HS-5 (cell line): ENCODE data around the gene AFAP1.

Experiments used
- DNase-seq: peaks from one replicate; pipeline ENCODE4 v3.0.0-alpha.2; 2012; ENCODE audit warnings: low read depth

Gene AFAP1

DNA sequence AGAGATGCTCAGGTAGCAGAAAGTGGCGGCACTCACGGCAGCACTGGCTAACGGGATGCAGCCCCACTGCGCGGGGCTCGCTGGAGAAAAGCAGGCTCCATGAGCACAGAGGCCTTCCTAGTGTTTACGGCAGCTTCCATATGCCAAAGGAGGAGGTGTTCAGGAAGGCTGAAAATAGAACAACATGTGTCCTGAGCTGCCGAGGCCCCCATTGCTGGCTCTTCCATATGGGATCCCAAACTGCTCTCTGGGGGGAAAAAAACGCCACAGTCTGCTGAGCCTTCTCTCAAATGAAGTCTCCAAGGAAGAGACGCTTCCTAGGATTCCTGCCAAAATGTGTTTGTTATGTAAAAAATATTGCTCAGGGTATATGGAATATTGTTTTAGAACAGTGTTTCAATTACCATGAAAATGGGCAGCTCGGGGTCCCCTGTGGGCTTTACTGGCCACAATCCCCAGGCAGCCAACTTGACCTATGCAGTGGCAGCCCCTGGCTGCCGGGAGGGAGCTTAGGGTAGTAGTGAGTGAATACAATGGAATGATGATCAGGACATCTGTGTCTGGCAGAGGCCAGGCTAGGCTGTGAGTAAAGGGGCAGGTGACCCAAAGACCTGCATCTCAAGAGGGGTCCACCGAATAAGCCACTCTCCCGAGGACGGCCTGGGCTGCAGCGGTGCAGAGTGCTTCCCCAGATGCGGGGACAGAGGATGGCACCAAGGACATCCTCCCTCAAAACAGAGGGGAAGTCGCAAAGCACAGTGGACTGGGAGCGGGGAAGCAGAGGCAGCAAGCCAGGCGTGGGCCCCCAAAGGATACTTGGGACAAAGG, 170.1 kb downstream of the AFAP1 start:
- no peak for DNase-seq

DNA sequence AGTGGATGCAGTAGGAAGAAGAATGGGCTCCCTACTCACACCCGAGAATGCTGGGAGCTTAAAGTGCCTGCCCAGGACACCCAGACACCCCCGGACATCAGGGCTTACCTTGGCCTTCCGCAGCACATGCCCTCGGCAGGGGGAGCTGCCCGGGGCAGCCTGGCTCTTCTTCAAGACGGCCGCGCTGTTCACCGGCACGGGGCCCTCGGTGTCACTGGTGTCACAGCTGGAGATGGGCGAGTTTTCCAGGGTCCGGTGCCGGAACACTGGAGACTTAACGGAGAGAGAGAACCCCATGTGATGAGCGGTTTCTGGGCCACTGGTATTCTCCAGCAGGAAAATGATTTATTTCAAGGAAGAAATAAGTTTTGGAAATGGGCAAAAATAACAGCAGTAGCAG, 170.9 kb downstream of the AFAP1 start:
- DNase-seq: no peak

DNA sequence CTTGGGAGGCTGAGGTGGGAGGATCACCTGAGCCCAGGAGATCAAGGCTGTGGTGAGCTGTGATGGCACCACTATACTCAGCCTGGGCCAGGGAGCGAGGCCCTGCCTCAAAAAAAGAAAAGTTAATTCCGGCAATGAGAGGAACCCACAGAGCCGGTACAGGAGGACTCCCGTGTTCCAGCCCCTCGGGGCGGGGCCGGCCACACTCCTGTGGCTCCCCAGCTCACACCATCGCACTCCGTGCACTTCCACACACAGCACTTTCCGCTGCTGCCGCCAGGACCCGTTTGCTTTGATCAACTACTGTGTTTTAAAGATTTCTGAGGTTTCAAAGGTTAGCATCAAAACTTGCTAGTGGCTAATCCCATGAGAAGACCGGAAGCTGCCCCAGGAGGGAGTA, 171.7 kb downstream of the AFAP1 start:
- DNase-seq: no peak

DNA sequence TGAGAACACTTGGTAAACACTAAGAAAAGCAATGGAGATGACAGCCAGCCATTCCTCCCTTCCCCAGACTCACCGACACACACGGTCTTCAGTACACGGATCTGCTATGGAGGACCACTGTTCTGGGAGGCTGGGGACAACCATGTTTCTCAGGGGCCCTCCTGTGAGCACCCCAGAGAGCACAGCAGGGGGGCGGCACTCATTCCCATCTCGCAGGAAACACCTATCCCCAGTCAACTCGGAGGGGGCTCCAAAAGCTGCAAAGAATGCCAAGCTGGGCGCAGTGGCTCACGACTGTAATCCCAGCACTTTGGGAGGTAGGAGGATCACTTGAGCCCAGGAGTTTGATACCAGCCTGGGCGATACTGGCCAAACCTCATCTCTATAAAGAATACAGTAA, 172.1 kb downstream of the AFAP1 start:
- DNase-seq: no peak

DNA sequence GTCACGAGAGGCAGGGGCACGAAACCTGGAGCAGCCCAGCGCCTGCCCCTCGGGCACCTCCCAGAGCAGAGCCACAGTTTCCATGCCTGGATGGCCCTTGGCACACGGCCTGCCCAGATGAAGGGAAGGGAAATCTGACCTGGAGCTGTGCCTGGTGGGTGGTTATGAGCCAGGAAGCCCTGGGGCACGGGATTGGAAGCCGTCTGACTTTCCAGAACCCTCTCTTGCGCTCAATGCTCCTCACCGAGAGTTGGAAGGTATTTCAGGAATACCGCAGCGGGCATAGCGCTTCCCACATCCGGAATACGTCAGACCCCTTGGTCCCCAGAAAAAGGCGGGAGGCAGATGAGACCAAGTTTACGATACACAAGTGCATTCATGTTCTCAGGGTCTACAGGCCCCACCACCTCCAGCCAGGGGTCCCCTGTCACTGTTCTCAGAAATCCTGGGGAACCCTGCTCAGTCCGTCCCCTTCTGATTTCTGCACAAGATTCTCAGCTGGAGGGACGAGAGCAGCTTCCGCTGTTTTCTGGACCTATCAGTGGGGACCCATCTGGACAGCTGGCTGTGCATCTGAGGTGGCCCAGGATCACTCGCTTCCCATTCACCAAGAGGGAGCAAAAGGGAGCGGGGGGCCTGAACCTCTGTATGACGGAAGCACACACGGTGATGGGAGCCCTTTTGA, 172.9 kb downstream of the AFAP1 start:
- no peak for DNase-seq

DNA sequence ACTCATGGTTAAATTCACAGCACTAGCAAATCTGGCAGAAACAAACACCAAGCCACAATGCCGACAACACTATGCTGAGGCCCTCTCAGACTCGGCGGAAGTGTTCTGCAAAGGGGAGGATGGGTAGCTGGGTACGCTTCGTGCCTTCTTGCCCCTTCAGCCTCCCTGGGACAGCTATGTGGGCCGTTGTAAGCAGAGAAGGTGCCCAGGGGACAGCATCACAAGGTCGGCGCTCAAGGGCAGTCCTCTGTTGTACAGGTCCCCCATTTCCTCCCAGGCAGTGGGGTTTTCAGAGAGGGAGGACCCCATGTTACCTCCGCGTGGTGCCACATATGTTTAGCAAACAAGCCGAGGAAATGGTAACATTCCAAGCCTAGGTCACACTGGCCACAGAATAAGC, 173.6 kb downstream of the AFAP1 start:
- no peak for DNase-seq

DNA sequence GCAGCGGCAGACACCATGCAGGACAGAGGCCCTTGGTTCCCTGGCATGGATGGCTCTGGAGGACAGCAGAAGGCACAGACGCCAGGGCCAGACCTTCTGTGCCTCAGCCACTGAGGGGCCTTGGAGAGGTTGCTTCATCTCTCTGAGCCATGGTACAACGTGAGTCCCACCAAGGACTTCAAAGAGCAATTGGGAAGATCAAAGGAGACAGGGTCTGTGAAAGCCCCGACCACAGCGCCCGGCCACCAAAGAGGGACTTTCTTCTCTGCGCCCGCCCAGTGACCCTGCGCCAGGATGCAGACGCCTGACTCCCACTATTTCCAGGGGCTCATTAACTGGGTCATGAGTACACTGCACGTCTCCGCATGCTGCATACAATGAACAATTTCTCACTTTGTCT, 174.0 kb downstream of the AFAP1 start:
- no peak for DNase-seq

DNA sequence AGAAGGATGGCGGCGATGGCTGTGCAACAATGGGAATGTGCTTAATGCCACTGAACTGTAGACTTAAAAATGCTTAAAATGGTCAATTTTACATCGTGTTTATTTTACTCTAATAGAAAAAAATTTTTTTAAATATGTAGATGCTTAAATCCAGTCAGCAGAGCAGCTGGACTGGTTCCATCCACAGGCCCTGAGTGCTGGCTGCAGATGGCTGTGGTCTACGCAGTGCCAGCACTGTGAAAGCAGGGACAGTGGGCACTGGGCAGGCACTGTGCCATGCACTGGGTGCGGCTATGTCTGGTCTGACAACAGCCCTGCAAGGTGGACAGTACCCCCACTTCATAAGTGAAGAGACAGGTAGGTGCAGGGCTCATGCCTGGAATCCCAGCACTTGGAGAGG, 175.2 kb downstream of the AFAP1 start:
- no peak for DNase-seq

DNA sequence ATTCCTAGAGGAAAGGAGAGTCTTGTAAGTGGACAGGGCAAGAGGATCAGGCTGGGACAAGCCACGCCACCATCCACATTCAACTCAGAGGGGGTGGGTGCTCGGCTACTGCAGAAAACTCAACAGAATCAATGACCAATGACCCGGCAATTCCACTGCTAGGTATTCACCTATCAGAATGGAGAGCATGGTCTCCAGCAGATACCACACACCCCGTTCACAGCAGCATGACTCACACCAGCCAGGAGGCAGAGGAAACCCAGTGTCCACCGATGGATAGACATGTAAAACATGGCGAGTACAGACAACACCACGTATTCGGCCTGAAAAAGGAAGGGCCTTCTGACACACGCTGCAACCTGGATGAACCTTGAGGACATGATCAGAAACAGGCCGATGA, 175.9 kb downstream of the AFAP1 start:
- DNase-seq: peak; percentile 34

DNA sequence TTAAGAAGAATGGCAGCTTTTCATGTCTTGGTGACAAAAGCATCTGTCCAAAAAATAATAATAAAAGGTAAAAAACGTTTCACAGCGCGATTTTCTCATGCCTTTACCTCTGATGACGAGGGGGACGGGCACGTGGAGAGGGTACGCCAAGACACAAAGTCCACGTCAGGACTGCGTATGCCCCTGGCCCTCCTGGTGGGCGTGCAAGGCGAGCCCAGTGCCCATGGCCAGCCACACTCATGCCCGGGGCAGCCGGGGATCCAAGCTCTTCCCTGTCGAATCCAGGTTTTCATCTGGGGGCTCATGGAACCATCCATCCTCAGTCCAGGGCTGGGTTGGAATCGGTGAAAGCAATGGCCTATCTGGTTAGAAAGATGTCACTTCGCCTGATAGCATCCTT, 176.6 kb downstream of the AFAP1 start:
- DNase-seq: no peak

DNA sequence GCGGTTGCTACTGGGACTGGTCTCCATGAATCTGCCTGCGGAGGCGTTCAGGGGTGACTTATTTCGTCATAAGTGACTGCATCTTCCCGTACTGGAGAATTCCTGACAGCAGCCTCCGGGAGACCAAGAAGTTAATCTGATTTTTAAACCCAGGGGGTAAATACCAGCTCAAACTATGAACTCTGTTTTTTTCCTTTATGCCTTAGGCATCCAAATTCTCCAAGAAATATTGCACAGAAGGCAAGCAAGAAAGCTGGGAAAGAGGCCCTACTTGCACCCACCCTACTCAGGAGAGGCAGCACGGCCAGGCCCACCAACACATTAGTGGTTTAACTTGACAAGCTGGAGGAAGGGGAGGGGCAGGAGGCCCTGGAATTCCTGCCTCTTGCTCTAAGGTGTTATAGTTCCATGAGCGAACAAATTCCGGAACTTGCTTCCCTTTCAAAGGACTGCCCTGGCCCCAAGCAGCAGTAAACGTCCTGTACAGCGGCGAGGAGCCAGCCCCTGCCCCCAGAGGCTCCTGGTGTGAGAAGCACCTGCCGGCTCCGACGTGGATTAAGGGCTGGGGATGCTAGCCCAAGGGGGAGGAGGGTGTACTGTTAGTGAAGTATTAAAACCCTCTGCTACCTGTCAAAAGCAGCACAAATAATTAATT, 177.2 kb downstream of the AFAP1 start:
- DNase-seq: no peak

DNA sequence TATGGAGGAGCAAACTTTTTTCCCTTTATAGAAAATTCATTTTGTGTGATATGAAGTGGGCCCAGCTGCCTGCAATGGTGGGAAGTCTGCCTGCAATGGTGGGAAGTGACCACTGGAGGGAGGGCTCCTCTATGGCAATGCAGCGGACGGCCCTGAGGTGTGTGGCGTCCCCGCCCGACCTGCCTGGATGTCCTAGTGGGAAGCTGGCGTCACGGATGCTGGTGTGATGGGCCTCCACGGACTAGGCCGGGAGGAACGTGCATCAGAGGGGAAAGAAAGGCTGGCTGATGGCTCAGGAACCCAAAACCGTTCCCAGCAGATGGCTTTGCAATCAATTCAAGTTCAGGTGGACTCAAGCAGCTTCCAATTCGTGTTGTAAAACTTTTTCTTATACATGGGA, 177.9 kb downstream of the AFAP1 start:
- DNase-seq: no peak

DNA sequence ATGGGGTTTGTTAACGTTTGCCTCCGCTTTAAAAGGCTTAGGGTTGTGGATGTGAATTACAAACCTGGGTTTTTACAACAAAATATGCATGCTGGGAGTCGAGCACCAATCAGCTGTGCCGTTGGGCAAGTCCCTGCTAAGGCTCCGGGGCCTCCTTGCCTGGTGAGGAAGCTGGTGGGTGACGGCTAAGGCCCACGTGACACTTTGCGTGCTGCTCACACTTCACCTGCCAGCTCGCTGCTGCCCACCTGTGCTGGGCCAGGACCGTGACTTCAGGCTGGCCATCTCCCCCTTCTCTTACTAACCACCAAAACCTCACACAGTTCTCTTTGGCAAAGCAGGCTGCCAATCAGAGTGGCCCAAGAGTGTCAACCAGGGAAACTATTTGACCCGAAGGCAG, 178.3 kb downstream of the AFAP1 start:
- DNase-seq: no peak

DNA sequence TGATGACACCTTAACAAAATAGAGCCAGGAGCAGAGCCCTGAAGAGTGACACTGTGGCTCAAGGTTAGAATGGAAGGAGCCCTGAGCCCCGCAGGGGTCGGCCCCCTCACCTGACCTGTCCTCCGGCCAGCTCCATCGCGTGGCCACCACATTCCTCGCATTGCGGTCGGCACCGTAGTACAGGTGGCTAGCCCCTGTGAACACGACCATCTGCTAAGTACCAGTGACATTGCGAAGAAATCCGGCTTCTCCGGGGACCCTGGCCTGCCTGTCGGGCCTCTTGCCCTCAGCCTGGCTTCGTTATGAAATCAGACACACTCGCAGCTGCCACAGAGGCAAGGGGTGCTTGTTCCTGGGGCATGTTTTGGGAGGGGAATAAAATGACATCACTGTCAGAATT, 179.0 kb downstream of the AFAP1 start:
- no peak for DNase-seq

DNA sequence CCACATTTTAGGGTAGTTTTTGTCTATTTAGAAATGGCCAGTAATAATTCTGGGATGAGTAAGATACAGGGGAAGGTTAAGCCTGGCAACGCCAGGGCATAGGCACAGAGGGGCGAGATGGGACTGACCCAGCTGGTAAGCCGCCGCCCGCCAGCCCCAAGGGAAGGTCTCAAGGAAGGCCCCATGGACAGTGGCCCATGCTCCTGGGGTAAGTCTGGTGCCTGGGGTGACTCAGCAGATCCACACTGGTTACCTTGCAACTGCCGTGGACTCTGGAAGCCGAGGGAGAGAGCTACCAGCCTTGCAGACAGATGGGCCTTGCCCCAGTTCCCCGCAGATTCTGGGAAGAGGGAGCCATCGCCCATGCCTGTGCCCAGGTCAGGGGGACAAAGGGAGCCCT, 179.4 kb downstream of the AFAP1 start:
- no peak for DNase-seq

DNA sequence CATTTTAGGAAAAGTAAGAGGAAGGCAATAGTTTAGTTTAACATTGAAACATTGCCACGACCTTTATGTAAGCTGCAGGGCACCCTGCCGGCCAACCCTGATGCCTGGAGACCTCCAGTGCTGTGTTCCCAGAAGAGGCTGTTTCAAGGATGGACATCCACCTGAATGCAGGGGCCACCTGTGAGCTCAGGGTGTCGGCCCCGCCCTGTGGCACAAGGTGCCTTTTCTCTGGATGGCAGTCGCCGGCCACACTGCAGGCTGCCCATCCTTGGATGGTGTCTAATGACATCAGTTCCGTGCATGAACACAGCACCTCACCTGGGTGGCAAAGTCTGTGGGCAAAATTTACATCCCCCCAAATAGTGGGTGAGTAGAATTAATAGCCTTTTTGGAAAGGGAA, 180.0 kb downstream of the AFAP1 start:
- DNase-seq: no peak

DNA sequence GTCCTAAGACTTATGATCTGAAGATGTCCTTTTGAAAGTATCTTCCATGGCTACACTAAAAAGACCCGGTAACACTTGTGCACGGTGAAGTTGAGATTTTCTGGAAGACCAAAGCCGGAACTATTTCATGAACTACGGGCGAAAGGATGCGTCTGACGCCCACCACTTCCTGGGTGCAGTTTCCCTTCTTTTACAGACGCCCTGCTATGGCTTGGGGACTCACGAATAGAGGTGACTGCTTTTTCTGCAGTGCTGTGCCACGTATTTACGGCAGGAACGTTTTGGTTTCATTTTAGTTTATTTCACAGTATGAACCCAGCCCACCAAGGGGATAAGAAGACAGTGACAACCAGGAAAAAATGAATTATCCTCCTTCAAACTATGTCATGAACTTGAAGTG, 180.4 kb downstream of the AFAP1 start:
- no peak for DNase-seq

DNA sequence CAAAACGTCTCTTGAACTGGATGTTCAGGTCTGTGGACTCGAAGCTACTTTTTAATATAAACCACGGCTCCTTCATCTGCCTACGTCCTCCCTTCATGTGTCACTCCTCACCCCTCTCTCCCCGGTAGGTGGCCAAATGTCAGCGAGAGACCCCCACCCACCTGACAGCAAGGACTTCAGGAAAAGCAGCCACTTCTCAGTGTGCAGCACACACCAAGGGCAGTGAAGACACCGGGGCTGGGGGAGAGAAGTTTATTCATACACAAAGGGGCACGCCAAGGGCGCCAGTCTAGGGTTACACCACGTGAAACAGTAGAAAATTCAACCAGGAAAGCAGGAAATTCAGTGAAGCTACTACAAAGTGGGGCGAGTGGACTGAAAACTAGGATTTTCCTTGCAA, 181.2 kb downstream of the AFAP1 start:
- no peak for DNase-seq

DNA sequence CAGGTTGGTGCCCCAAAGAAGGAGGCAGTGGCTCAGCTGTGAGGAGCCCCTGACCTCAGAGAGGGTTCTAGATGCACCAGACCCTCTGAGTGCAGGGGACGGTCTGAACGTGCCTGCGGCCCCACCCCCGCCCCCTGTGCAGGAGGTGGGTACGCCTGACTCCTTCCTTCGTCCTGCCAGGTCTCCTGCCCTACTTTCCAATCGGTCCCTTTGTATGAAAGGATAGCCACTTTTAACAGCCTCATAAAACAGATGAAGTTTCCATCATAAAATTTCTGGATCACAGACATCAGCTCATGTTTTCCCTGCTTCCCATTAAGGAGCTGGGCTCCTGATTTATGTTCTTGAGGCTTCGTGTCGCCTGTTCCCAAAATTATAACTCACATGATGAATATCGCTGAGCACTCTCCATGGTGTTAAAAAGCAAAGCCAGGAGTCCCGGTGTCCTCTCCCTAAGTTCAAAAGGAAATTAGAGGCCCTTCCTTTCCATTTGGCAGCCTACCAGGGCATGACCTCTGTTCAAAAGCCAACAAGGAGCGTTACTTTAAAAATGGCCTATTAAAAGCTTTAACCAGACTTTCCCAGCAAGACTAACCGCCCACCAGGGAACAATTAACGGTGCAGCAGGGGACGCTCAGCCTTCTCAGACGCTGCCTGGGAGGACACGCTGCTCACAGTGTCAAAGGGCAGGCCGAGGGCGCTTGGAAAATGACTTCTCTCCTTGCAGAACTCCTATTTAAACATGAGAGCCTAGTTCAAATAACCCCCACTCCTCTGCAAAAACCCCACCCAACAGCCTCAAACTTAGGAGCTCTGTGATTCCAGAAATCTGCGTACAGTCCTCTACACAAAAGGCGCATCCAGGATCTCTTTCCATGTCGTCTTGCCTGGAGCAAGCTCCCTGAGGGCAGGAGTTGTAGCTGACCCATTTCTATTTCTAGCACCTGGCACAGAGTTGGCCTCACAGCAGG, 181.9 kb downstream of the AFAP1 start:
- no peak for DNase-seq

DNA sequence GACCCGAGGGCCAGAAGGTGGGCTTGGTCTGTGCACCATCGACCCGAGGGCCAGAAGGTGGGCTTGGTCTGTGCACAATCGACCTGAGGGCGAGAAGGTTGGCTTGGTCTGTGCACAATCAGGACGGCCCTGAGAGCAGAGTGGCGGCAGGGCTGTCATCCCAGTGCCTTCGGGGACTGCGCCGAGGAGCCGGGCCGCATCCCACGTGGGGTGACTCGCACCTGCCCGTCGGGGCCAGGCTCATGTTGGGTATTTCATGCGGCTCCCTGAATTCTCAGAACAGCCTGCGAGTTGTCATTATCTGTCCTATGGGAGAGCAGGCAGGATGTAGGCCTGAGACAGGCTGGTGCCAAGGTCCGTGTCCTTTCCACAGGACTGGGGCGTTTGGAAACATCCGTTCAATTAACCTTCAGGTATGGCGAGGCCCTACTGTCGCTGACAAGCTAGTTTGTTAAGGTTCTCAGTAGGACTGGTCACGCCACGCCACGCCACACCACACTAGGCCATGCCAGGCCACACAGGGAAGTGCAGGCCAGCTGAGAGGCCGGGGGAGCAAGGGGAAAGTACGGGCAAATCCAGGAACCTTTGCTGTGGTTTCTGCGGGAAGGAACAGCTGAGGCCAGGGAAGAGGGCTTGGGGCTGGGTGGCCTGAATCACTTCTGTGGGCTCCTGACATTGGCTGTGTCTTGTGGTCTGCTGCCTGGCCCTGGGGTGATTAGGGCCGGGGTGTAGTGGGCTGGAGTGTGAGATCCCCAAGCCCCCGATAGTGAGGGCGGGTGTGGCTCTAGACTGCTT, 182.9 kb downstream of the AFAP1 start:
- no peak for DNase-seq

DNA sequence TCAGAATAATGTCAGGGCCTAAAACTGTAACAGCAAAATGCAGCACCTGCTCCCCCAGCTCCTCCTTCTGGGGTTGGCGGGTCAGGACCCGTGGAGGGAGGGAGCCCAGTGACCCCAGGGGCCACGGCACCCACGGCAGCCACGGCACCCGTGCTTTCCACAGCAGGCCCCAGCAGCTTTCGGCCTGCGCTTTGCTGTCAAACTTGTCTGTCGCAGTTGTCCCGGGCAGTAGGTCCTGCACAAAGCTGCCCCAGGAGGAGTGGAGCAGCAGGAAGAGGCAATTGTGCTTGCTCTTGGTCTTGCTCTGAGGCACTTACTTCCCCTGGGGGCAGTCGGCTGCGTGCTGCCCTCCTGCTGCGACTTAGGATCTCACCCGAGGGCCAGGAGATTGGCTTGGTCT, 183.6 kb downstream of the AFAP1 start:
- DNase-seq: no peak
